NCI-H1417 (cell line): ENCODE results near the gene AKR7A3.

Experiments
- DNase-seq, 3 experiments: peaks; one replicate each; lab custom pipeline; 2025; lab: John Stamatoyannopoulos, UW

AKR7A3 gene

GRCh38 chr1:19254416-19254815 lies 34.2 kb downstream of the AKR7A3 start:
- DNase-seq, result no peak

GRCh38 chr1:19251305-19252196 lies 37.0 kb downstream of the AKR7A3 start, which contains the start of the genes EMC1 and MRTO4:
EMC1 (minus strand) TSS chr1:19251524; CDS start chr1:19251509, 15 bp downstream.
MRTO4 (plus strand) TSS chr1:19251805; CDS start chr1:19251836, 31 bp downstream.
- peak; percentile 84 to 95 (median 93) for DNase-seq

GRCh38 chr1:19250629-19251304 lies 37.8 kb downstream of the AKR7A3 start:
- DNase-seq, result peak in 1 of 3 experiments; percentile 48

- peak; percentile 9 to 31 (median 11) for DNase-seq
Observed at GRCh38 chr1:19240673-19241538, 47.7 kb downstream of the AKR7A3 start.

GRCh38 chr1:19239876-19240275 lies 48.7 kb downstream of the AKR7A3 start:
- DNase-seq, result no peak

- no peak for DNase-seq
Observed at GRCh38 chr1:19234224-19234623, 54.3 kb downstream of the AKR7A3 start.
